CD14-positive monocyte (primary cell): ENCODE data around the gene TRMU. TPM values are rescaled to one million over a fixed set of nuclear protein-coding genes. Genes with fewer than 3 reads are reported as not detected.

ENCODE experiments used
- DNase-seq, 3 donors: peaks; one replicate each; pipeline ENCODE4 v3.0.0-alpha.2; 2011 to 2022
- H2AFZ ChIP-seq: 2 replicates; pipeline ENCODE4 v1.6.0; 2012; ENCODE audit warnings: mild to moderate bottlenecking, low read depth, low read length, inconsistent platforms; ENCODE audit not compliant: insufficient read depth, poor library complexity, severe bottlenecking
- H3K27ac ChIP-seq, 2 donors: 1 replicate in 1 of 2; 2 replicates in 1 of 2; pipeline ENCODE4 v1.5.1; 2012 to 2013; ENCODE audit warnings: low read length in 2 of 2, control low read depth in 1 of 2, inconsistent platforms in 1 of 2, low read depth in 1 of 2, mild to moderate bottlenecking in 1 of 2
- H3K27me3 ChIP-seq, 2 donors: one replicate each; pipeline versions ENCODE4 v1.6.0 to v1.6.1; 2011 to 2013; ENCODE audit warnings: low read length in 2 of 2; ENCODE audit not compliant: control insufficient read depth in 2 of 2, insufficient read depth in 2 of 2
- H3K36me3 ChIP-seq, 2 donors: replicated peaks in 1 of 2; 1 replicate in 1 of 2; 2 replicates in 1 of 2; pipeline versions ENCODE4 v1.5.1 to v1.6.1; 2012 to 2013; ENCODE audit warnings: low read length in 2 of 2, control low read depth in 1 of 2, inconsistent platforms in 1 of 2, mild to moderate bottlenecking in 1 of 2; ENCODE audit not compliant: insufficient read depth in 2 of 2, control insufficient read depth in 1 of 2
- H3K4me1 ChIP-seq, 2 donors: 1 replicate in 1 of 2; 2 replicates in 1 of 2; pipeline versions ENCODE4 v1.5.1 to v1.6.1; 2012 to 2013; ENCODE audit warnings: low read length in 2 of 2, control low read depth in 1 of 2, inconsistent platforms in 1 of 2, mild to moderate bottlenecking in 1 of 2, moderate library complexity in 1 of 2; ENCODE audit not compliant: insufficient read depth in 2 of 2, control insufficient read depth in 1 of 2
- H3K4me2 ChIP-seq: replicated peaks from 2 replicates; pipeline ENCODE3; 2012; ENCODE audit warnings: low read length, moderate library complexity, mild to moderate bottlenecking; ENCODE audit not compliant: poor library complexity, severe bottlenecking; ENCODE audit errors: extremely low read depth
- H3K4me3 ChIP-seq, 3 experiments: fragments of 200-600 bp in 1 of 3; sonication (generic) in 1 of 3; replicated peaks in 1 of 3; 1 replicate in 2 of 3; 2 replicates in 1 of 3; pipeline ENCODE4 v1.5.1; 2011 to 2013; ENCODE audit warnings: low read length in 3 of 3, mild to moderate bottlenecking in 3 of 3, control low read depth in 2 of 3, low read depth in 2 of 3, inconsistent platforms in 1 of 3, moderate library complexity in 1 of 3
- H3K79me2 ChIP-seq: 2 replicates; pipeline ENCODE4 v1.6.0; 2012; ENCODE audit warnings: mild to moderate bottlenecking, control low read depth, inconsistent platforms, low read length, moderate library complexity; ENCODE audit not compliant: insufficient read depth
- H3K9ac ChIP-seq: 2 replicates; pipeline ENCODE4 v1.6.0; 2017; ENCODE audit warnings: low read length, mild to moderate bottlenecking; ENCODE audit not compliant: insufficient read depth, poor library complexity, severe bottlenecking
- H3K9me3 ChIP-seq, 2 donors: replicated peaks in 1 of 2; 1 replicate in 1 of 2; 2 replicates in 1 of 2; pipeline versions ENCODE4 v1.5.1 to v1.6.1; 2012 to 2013; ENCODE audit warnings: low read length in 2 of 2, control low read depth in 1 of 2; ENCODE audit not compliant: control insufficient read depth in 1 of 2, insufficient read depth in 1 of 2
- H4K20me1 ChIP-seq: 2 replicates; pipeline ENCODE4 v1.6.0; 2012; ENCODE audit warnings: mild to moderate bottlenecking, low read length, control low read depth, moderate library complexity; ENCODE audit not compliant: insufficient read depth
- H3K27ac Mint-ChIP-seq, 7 donors: one replicate each; pipeline ENCODE4 v1.8.0; 2020; ENCODE audit warnings: mild to moderate bottlenecking in 7 of 7, mixed read lengths in 7 of 7, moderate library complexity in 6 of 7, inconsistent platforms in 2 of 7
- H3K27me3 Mint-ChIP-seq, 3 donors: one replicate each; pipeline ENCODE4 v1.8.0; 2021 to 2022; ENCODE audit warnings: low read depth in 3 of 3, mild to moderate bottlenecking in 3 of 3, mixed read lengths in 3 of 3, moderate library complexity in 3 of 3, inconsistent platforms in 1 of 3
- H3K36me3 Mint-ChIP-seq, 2 donors: one replicate each; pipeline ENCODE4 v1.8.0; 2020; ENCODE audit warnings: mixed read lengths in 2 of 2, inconsistent platforms in 1 of 2, mild to moderate bottlenecking in 1 of 2
- H3K4me1 Mint-ChIP-seq: one replicate; pipeline ENCODE4 v1.8.0; 2020; ENCODE audit warnings: mild to moderate bottlenecking, mixed read lengths
- H3K4me3 Mint-ChIP-seq, 2 donors: one replicate each; pipeline ENCODE4 v1.8.0; 2020; ENCODE audit warnings: mild to moderate bottlenecking in 2 of 2, mixed read lengths in 2 of 2, moderate library complexity in 1 of 2
- H3K9me3 Mint-ChIP-seq, 7 donors: one replicate each; pipeline ENCODE4 v1.8.0; 2020 to 2022; ENCODE audit warnings: mixed read lengths in 7 of 7, mild to moderate bottlenecking in 6 of 7, moderate library complexity in 6 of 7, inconsistent platforms in 2 of 7
- WGBS: methylation state at CpG from one replicate; pipeline ENCODE4 v1.1.5; 2013; ENCODE audit warnings: missing lambda C conversion rate; ENCODE audit not compliant: insufficient coverage; 5-methylcytosine and 5-hydroxymethylcytosine counted together
- intact Hi-C, 2 donors: fragments of 100-400 bp; cut with micrococcal nuclease; formaldehyde crosslinking; loops; one replicate each; pipeline versions ENCODE4 v1.15.0 to v1.15.1; 2023
- polyA plus RNA-seq, 3 donors: library from polyadenylated mRNA; depleted of rRNA in 1 of 3; unstranded in 2 of 3; stranded (reverse) in 1 of 3; fragments of 300-500 nt in 2 of 3; fragments of >200 nt in 1 of 3; fragmentation: Illumina TruSeq in 2 of 3; gene quantifications; 1 replicate in 2 of 3; 2 replicates in 1 of 3; pipeline ENCODE4 v1.2.3, GENCODE V29; 2012 to 2021
- TF ChIP-seq, protein P1 (sequence below): fragments of 200-600 bp; IDR thresholded peaks from one replicate; pipeline ENCODE4 v1.8.0; 2022; ENCODE audit warnings: antibody characterized with exemption, mild to moderate bottlenecking

The TRMU gene
- polyA plus RNA-seq, 3 donors, result 4.7 to 32.9 (median 5.6) TPM

DNA sequence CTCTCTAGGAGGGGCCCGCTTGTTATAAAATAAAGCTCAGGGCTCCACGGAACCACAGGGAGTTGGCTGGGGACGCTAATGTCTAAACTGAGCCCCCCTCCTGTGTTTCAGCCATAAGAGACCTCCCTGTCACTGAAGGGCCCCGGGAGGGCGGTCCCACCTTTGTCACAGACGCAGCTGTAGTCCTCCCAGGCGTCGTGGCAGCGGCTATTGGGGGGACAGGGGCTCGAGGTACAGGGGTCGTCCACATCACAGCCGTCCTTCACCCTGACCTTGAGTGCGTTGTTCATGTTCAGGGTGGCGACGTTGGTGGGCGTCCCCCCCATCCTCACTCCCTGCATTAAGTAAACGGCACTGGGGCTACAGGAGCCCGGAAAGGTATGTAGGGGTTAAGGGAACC is 62.0 kb downstream of the TRMU start:
- H3K27ac ChIP-seq, result no peak overlapping the region
- H3K79me2 ChIP-seq, result no peaks in the 10 kb centered on the region
- Mint-ChIP-seq H3K27ac (no peak overlapping the region), H3K27me3 (peaks cover 0 to 9% (median 0%) of the 10 kb centered on the region in 3 donors), H3K36me3 (no peaks in the 10 kb centered on the region), H3K4me3 (no peak overlapping the region), H3K4me1 (no peaks in the 10 kb centered on the region), H3K9me3 (no peaks in the 10 kb centered on the region)
- 97% methylated on average over 11 of the region's 18 CpGs for WGBS
- H4K20me1 ChIP-seq, result no peaks in the 10 kb centered on the region
- intact Hi-C loops, result no loop called here
- no peak overlapping the region for H2AFZ ChIP-seq
- no peak overlapping the region for H3K4me3 ChIP-seq
- H3K36me3 ChIP-seq, result no peaks in the 10 kb centered on the region
- no peaks in the 10 kb centered on the region for H3K27me3 ChIP-seq
- TF ChIP-seq, protein P1, sequence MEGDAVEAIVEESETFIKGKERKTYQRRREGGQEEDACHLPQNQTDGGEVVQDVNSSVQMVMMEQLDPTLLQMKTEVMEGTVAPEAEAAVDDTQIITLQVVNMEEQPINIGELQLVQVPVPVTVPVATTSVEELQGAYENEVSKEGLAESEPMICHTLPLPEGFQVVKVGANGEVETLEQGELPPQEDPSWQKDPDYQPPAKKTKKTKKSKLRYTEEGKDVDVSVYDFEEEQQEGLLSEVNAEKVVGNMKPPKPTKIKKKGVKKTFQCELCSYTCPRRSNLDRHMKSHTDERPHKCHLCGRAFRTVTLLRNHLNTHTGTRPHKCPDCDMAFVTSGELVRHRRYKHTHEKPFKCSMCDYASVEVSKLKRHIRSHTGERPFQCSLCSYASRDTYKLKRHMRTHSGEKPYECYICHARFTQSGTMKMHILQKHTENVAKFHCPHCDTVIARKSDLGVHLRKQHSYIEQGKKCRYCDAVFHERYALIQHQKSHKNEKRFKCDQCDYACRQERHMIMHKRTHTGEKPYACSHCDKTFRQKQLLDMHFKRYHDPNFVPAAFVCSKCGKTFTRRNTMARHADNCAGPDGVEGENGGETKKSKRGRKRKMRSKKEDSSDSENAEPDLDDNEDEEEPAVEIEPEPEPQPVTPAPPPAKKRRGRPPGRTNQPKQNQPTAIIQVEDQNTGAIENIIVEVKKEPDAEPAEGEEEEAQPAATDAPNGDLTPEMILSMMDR, result no peak
- no peak for DNase-seq
- H3K9me3 ChIP-seq, result no peaks in the 10 kb centered on the region
- H3K9ac ChIP-seq, result no peak overlapping the region
- H3K4me2 ChIP-seq, result no peak overlapping the region
- H3K4me1 ChIP-seq, result no peaks in the 10 kb centered on the region

DNA sequence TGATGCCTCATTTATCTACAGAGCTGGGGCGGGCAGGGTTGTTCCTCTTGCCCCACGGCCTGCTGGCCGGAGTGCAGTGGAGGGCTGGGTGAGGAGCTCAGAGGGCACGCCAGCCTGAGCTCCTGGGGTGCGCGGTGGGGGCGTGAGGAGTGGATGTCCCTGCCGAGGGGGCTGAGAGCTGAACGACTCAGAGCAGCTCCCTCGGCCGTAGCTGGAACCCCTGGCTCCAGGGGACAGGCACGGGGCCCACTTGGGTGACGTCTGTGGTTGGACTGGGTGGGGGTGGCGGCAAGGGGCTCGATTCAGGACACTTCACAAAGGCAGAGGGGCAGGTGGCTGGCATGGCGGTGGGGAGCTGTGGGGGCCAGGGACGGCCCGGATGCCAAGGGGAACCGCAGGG is 62.4 kb downstream of the TRMU start:
- no peaks in the 10 kb centered on the region for H3K36me3 Mint-ChIP-seq
- Histone ChIP-seq H3K4me2 (no peak overlapping the region), H3K9ac (no peak overlapping the region), H3K27ac (no peak overlapping the region), H3K4me3 (no peak overlapping the region), H3K9me3 (no peaks in the 10 kb centered on the region), H3K27me3 (no peaks in the 10 kb centered on the region), H3K36me3 (no peaks in the 10 kb centered on the region), H2AFZ (no peak overlapping the region), H4K20me1 (no peaks in the 10 kb centered on the region), H3K4me1 (no peaks in the 10 kb centered on the region), H3K79me2 (no peaks in the 10 kb centered on the region)
- TF ChIP-seq, protein P1, result no peak
- 83% methylated on average over 16 of the region's 19 CpGs for WGBS
- no peaks in the 10 kb centered on the region for H3K9me3 Mint-ChIP-seq
- no peak overlapping the region for H3K27ac Mint-ChIP-seq
- H3K4me1 Mint-ChIP-seq, result no peaks in the 10 kb centered on the region
- intact Hi-C loops, result no loop called here
- no peak overlapping the region for H3K4me3 Mint-ChIP-seq
- DNase-seq, result no peak
- peaks cover 0 to 9% (median 0%) of the 10 kb centered on the region in 3 donors for H3K27me3 Mint-ChIP-seq
